Activated CD8-positive, alpha-beta memory T cell treated with anti-CD3 and anti-CD28 coated beads for 4 hours (primary cell): ENCODE measurements around the gene NAT8.
"Not testable (repeated sequence)": the region's sequence is repeated elsewhere in the genome, so short reads cannot be mapped to it uniquely, and the experiment has no call there.

ENCODE experiments used
- DNase-seq, 2 donors: peaks; one replicate each; pipeline ENCODE4 v3.0.0-alpha.2; 2020; ENCODE audit warnings: low read depth in 2 of 2

NAT8 gene

GRCh38 chr2:73642338-73643018 lies at the start of gene NAT8:
NAT8 (minus strand) TSS chr2:73642422; CDS start chr2:73641628, 794 bp downstream.
- no peak for DNase-seq

- not testable (repeated sequence) for DNase-seq
Measured at GRCh38 chr2:73690372-73691088, 48.3 kb upstream of the NAT8 start.

GRCh38 chr2:73688494-73688893 lies 46.3 kb upstream of the NAT8 start:
- DNase-seq = not testable (repeated sequence)

GRCh38 chr2:73685764-73686438 lies 43.7 kb upstream of the NAT8 start:
- DNase-seq = no peak

GRCh38 chr2:73684905-73685304 lies 42.7 kb upstream of the NAT8 start:
- not testable (repeated sequence) for DNase-seq

- not testable (repeated sequence) for DNase-seq
Measured at GRCh38 chr2:73684325-73684724, 42.1 kb upstream of the NAT8 start.

GRCh38 chr2:73679951-73680571 lies 37.8 kb upstream of the NAT8 start:
- DNase-seq = not testable (repeated sequence)

GRCh38 chr2:73679237-73679636 lies 37.0 kb upstream of the NAT8 start:
- DNase-seq = not testable (repeated sequence)

GRCh38 chr2:73678008-73678407 lies 35.8 kb upstream of the NAT8 start:
- DNase-seq = not testable (repeated sequence)

GRCh38 chr2:73676211-73676610 lies 34.0 kb upstream of the NAT8 start:
- not testable (repeated sequence) for DNase-seq

GRCh38 chr2:73674696-73675157 lies 32.5 kb upstream of the NAT8 start:
- not testable (repeated sequence) for DNase-seq

- not testable (repeated sequence) for DNase-seq
Measured at GRCh38 chr2:73669976-73670375, 27.8 kb upstream of the NAT8 start.

GRCh38 chr2:73667239-73667638 lies 25.0 kb upstream of the NAT8 start:
- DNase-seq = not testable (repeated sequence)

GRCh38 chr2:73654175-73654574 lies 12.0 kb upstream of the NAT8 start:
- no peak for DNase-seq

- DNase-seq = no peak
Measured at GRCh38 chr2:73652348-73652747, 10.1 kb upstream of the NAT8 start.

GRCh38 chr2:73651591-73652230 lies 9.5 kb upstream of the NAT8 start:
- DNase-seq = no peak

GRCh38 chr2:73647690-73648089 lies 5.5 kb upstream of the NAT8 start:
- DNase-seq = not testable (repeated sequence)

GRCh38 chr2:73641767-73642062 lies 507 bp downstream of the NAT8 start:
- no peak for DNase-seq

- no peak for DNase-seq
Measured at GRCh38 chr2:73640946-73641766, 1.1 kb downstream of the NAT8 start.

- DNase-seq = no peak
Measured at GRCh38 chr2:73640511-73640911, 1.7 kb downstream of the NAT8 start.

GRCh38 chr2:73638429-73638828 lies 3.8 kb downstream of the NAT8 start:
- no peak for DNase-seq
